ENCODE measurements around the gene IQSEC2.

- TF ChIP-seq, protein P1, sequence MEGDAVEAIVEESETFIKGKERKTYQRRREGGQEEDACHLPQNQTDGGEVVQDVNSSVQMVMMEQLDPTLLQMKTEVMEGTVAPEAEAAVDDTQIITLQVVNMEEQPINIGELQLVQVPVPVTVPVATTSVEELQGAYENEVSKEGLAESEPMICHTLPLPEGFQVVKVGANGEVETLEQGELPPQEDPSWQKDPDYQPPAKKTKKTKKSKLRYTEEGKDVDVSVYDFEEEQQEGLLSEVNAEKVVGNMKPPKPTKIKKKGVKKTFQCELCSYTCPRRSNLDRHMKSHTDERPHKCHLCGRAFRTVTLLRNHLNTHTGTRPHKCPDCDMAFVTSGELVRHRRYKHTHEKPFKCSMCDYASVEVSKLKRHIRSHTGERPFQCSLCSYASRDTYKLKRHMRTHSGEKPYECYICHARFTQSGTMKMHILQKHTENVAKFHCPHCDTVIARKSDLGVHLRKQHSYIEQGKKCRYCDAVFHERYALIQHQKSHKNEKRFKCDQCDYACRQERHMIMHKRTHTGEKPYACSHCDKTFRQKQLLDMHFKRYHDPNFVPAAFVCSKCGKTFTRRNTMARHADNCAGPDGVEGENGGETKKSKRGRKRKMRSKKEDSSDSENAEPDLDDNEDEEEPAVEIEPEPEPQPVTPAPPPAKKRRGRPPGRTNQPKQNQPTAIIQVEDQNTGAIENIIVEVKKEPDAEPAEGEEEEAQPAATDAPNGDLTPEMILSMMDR (conservative IDR thresholded peaks at IDR 0.05; ENCODE audit: low read depth, low read length): no peak
- TF ChIP-seq RFX5 (IDR thresholded peaks at IDR 0.05; ENCODE audit: low read depth, low read length) (no peak), POLR2A (IDR thresholded peaks at IDR 0.05; ENCODE audit: low read depth, low read length) (no peak), CHD1 (IDR thresholded peaks at IDR 0.05; ENCODE audit: low read depth, low read length) (no peak), CEBPB (IDR thresholded peaks at IDR 0.05; ENCODE audit: low read depth, low read length) (no peak), BHLHE40 (IDR thresholded peaks at IDR 0.05; ENCODE audit: low read depth, low read length) (no peak)
- TF ChIP-seq, protein P2, sequence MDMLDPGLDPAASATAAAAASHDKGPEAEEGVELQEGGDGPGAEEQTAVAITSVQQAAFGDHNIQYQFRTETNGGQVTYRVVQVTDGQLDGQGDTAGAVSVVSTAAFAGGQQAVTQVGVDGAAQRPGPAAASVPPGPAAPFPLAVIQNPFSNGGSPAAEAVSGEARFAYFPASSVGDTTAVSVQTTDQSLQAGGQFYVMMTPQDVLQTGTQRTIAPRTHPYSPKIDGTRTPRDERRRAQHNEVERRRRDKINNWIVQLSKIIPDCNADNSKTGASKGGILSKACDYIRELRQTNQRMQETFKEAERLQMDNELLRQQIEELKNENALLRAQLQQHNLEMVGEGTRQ (IDR thresholded peaks at IDR 0.05; ENCODE audit: low read depth, low read length): no peak
Measured at GRCh38 chrX:53300157-53300556, 18.8 kb upstream of the IQSEC2 start.
